ENCODE measurements around the gene TMEM184A. TPM values are rescaled to one million over a fixed set of nuclear protein-coding genes. Genes with fewer than 3 reads are reported as not detected.

TMEM184A gene
- total and polyA plus RNA-seq, 2 of the 8 experiments (the other 6 are each of a cell fraction or from before 2014, with no cell fraction given), result 1.8 to 2.1 TPM

DNA sequence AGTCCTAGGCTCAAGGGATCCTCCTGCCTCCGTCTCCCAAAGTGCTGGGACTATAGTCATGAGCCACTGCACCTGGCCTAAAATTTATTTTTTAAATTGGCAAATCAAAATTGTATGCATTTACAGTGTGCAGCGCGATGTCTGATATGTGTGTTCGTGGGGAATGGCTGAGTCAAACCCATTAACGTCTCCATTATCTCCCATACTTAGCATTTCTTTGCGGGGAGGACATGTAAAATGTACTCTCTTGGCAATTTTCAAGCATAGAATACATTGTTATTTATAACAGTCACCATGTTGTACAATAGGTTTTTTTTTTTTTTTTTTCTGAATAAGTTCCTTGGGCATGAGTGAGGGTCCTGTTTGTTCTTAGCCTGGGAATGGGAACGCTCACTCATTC lies 3.8 kb downstream of the TMEM184A start:
- no peak overlapping the region for H2BK120ac ChIP-seq (replicated peaks; ENCODE audit: low read depth, low read length)
- no peaks in the 10 kb centered on the region for H3K79me1 ChIP-seq (ENCODE audit: low read depth, low read length)
- H3K4ac ChIP-seq (replicated peaks; ENCODE audit: insufficient read length, low read depth, low read length), result no peak overlapping the region
- H2BK15ac ChIP-seq (ENCODE audit: low read length), result no peak overlapping the region
- DNase-seq (ENCODE audit: low read depth in 1 of 2, low spot score in 2 of 2) (no peak), FAIRE-seq (no peak)
- H3K4me2 ChIP-seq (ENCODE audit: insufficient read depth in 1 of 2, low read depth in 2 of 2, low read length in 2 of 2), result no peak overlapping the region
- no peak overlapping the region for H4K8ac ChIP-seq (ENCODE audit: extremely low read depth, insufficient read depth, low read length)
- ChIA-PET CTCF (ENCODE audit: partially characterized antibody) (interaction anchor here (1.0 to 1.5 kb wide), 2 partner anchors 8 to 10 kb away, joined by 3 to 4 read pairs; no protein-coding TSS in a partner anchor), POLR2A (ENCODE audit: partially characterized antibody) (interaction anchor here (0.9 to 2.1 kb wide), 2 partner anchors 12 to 23 kb away, joined by 4 to 7 read pairs; no protein-coding TSS in a partner anchor)
- H3K56ac ChIP-seq (replicated peaks; ENCODE audit: insufficient read length, low read depth, low read length), result no peak overlapping the region
- WGBS, 2 experiments (ENCODE audit: extremely low coverage in 1 of 2, insufficient coverage in 1 of 2, insufficient read length in 1 of 2, insufficient replicate concordance in 2 of 2, low coverage in 1 of 2, low lambda C conversion rate in 2 of 2, missing lambda C conversion rate in 1 of 2), result 96% methylated on average over 7 of the region's 7 CpGs; no CpG with 5 or more reads in 1 of the 2 experiments
- H3K23ac ChIP-seq (ENCODE audit: insufficient read length), result no peak overlapping the region
- H2BK12ac ChIP-seq (ENCODE audit: low read depth, low read length), result no peak overlapping the region
- no peak overlapping the region for H3K27ac ChIP-seq (ENCODE audit: low read depth, low read length)
- H2BK5ac ChIP-seq (ENCODE audit: low read depth, low read length), result no peak overlapping the region
- H3K9ac ChIP-seq (replicated peaks in 1 of 4; ENCODE audit: extremely low read depth in 1 of 4, low read depth in 3 of 4, low read length in 3 of 4), result no peak overlapping the region
- no peak for TF ChIP-seq TAF7 (optimal IDR thresholded peaks at IDR 0.05; ENCODE audit: borderline replicate concordance, low read depth, low read length)
- H3K36me3 ChIP-seq (ENCODE audit: control insufficient read depth in 2 of 4, insufficient read depth in 4 of 4, low read length in 3 of 4), result no peaks in the 10 kb centered on the region
- H3K9me3 ChIP-seq (ENCODE audit: insufficient read depth in 2 of 2, low read depth in 1 of 2, low read length in 1 of 2), result no peaks in the 10 kb centered on the region
- no peak overlapping the region for H2AK5ac ChIP-seq (ENCODE audit: low read depth, low read length)
- H3K18ac ChIP-seq (ENCODE audit: extremely low read depth, low read length), result no peak overlapping the region
- H4K91ac ChIP-seq (replicated peaks; ENCODE audit: insufficient read length, low read length), result no peak overlapping the region
- no peak overlapping the region for H3K14ac ChIP-seq (ENCODE audit: insufficient read length)
- H2AFZ ChIP-seq (ENCODE audit: low read length), result no peak overlapping the region
- H3K4me1 ChIP-seq (replicated peaks in 1 of 4; ENCODE audit: control insufficient read depth in 3 of 4, insufficient read depth in 4 of 4, low read length in 3 of 4), result peaks cover 0 to 14% (median 10%) of the 10 kb centered on the region in 4 experiments; a peak in 6 of 7 replicates
- no peaks in the 10 kb centered on the region for H3K23me2 ChIP-seq (ENCODE audit: low read depth, low read length)
- H4K20me1 ChIP-seq (replicated peaks in 1 of 2; ENCODE audit: control insufficient read depth in 1 of 2, insufficient read depth in 2 of 2, low read length in 2 of 2), result peaks cover 0 to 3% of the 10 kb centered on the region in 2 experiments
- no peak overlapping the region for H3K4me3 ChIP-seq (ENCODE audit: extremely low read depth in 1 of 4, insufficient read depth in 2 of 4, low read depth in 3 of 4, low read length in 4 of 4)
- no peak overlapping the region for H4K5ac ChIP-seq (ENCODE audit: insufficient read length, low read depth, low read length)
- H3K79me2 ChIP-seq (ENCODE audit: control insufficient read depth in 1 of 2, insufficient read depth in 2 of 2, low read length in 2 of 2), result no peaks in the 10 kb centered on the region
- no peaks in the 10 kb centered on the region for H3K27me3 ChIP-seq (replicated peaks in 1 of 4; ENCODE audit: control insufficient read depth in 3 of 4, extremely low read depth in 1 of 4, insufficient read depth in 3 of 4, low read length in 3 of 4)
- no peak overlapping the region for H2BK20ac ChIP-seq (ENCODE audit: low read length)
